Muscle of arm (tissue), 12 donors: ENCODE data around the gene ENO4. TPM values are rescaled to one million over a fixed set of nuclear protein-coding genes. Genes with fewer than 3 reads are reported as not detected.

Experiments
- DNase-seq: peaks from one replicate; pipeline ENCODE4 v3.0.0-alpha.2; 2013
- polyA plus RNA-seq, 12 donors: library from polyadenylated mRNA; unstranded; fragments of 120-200 nt; gene quantifications; one replicate each; pipeline ENCODE4 v1.2.1, GENCODE V29; 2013; ENCODE audit not compliant: insufficient read length in 12 of 12

Gene ENO4
- polyA plus RNA-seq, 12 donors, result 0.18 to 1.5 (median 0.54) TPM; not detected in 2

GRCh38 chr10:116912162-116912561, 62.9 kb downstream of the ENO4 start:
- no peak for DNase-seq

GRCh38 chr10:116913695-116914094, 64.4 kb downstream of the ENO4 start:
- DNase-seq, result no peak

GRCh38 chr10:116915340-116915739, 66.0 kb downstream of the ENO4 start:
- DNase-seq, result no peak

GRCh38 chr10:116917481-116917880, 68.2 kb downstream of the ENO4 start:
- DNase-seq, result no peak

- DNase-seq, result no peak
Measured at GRCh38 chr10:116918583-116918982, 69.3 kb downstream of the ENO4 start.

DNA sequence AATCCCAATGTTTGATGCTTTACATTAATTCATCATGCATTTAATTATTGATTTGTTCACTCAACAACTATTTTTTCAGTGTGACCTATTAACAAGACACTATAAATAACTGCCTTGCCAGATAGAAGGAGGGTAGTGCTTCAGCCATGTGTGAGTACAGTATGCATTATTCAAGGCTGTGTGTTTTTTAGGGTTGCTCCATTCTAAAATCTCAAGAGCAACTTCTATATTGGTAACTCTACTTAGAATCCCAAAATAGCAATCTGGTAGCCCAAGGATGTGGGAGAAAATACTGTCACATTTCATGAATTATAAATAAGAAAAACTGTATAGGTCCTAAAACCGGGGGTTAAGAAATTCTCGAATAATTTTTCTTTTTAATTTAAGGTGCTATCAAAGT, 69.9 kb downstream of the ENO4 start:
- no peak for DNase-seq

GRCh38 chr10:116919706-116920105, 70.4 kb downstream of the ENO4 start:
- DNase-seq, result no peak

GRCh38 chr10:116925056-116925455, 75.8 kb downstream of the ENO4 start:
- DNase-seq, result no peak

GRCh38 chr10:116926426-116926825, 77.1 kb downstream of the ENO4 start:
- no peak for DNase-seq

- DNase-seq, result no peak
Measured at GRCh38 chr10:116931806-116932205, 82.5 kb downstream of the ENO4 start.

Other genes starting within 250 kb of the ENO4 start
- under 1 TPM in 5 of 12 donors, not detected in 7; 0.13 to 0.79 (median 0.22) TPM for gene PNLIPRP2, start 228.5 kb upstream of the ENO4 start, polyA plus RNA-seq
- 10 to 100 TPM in 3 of 12 donors, 1 to 10 TPM in 8, not detected in 1; 4.6 to 14.6 (median 7.4) TPM for gene HSPA12A, start 106.9 kb upstream of the ENO4 start, polyA plus RNA-seq
- gene SHTN1, start 155.7 kb downstream of the ENO4 start, polyA plus RNA-seq, result 10 to 100 TPM in 3 of 12 donors, 1 to 10 TPM in 8, not detected in 1; 3.8 to 18.6 (median 6.7) TPM